ENCODE measurements around the gene GRM8.

GRCh38 chr7:127154101-127154500, 98.6 kb downstream of the GRM8 start:
- TF ChIP-seq CTCF (conservative IDR thresholded peaks at IDR 0.05; ENCODE audit: low read depth, low read length) (no peak), EZH2 (IDR thresholded peaks at IDR 0.05; ENCODE audit: borderline replicate concordance, low read depth, low read length, poor library complexity, severe bottlenecking) (no peak)
